Neuronal stem cell (in vitro differentiated cells): ENCODE data around the gene ZNF471.

Source experiments
- DNase-seq: peaks from one replicate; pipeline ENCODE4 v3.0.0-alpha.2; 2013; ENCODE audit warnings: low spot score
- H2AFZ ChIP-seq: one replicate; pipeline ENCODE4 v1.6.1; 2013; ENCODE audit warnings: mild to moderate bottlenecking, low read length, inconsistent platforms
- H2AK5ac ChIP-seq: 2 replicates; pipeline ENCODE4 v1.6.1; 2013; ENCODE audit warnings: low read depth, mild to moderate bottlenecking, inconsistent platforms, low read length, moderate library complexity, mixed read lengths
- H2BK120ac ChIP-seq: 2 replicates; pipeline ENCODE4 v1.6.1; 2013; ENCODE audit warnings: low read depth, mild to moderate bottlenecking, inconsistent platforms, low read length, moderate library complexity, mixed read lengths
- H2BK12ac ChIP-seq: one replicate; pipeline ENCODE4 v1.6.1; 2013; ENCODE audit warnings: low read length, inconsistent platforms
- H2BK15ac ChIP-seq: 2 replicates; pipeline ENCODE4 v1.6.1; 2013; ENCODE audit warnings: mild to moderate bottlenecking, low read length, inconsistent platforms, mixed read lengths
- H2BK5ac ChIP-seq: one replicate; pipeline ENCODE4 v1.6.1; 2013; ENCODE audit warnings: inconsistent platforms, mild to moderate bottlenecking, low read length, moderate library complexity
- H3K14ac ChIP-seq: one replicate; pipeline ENCODE4 v1.6.1; 2013; ENCODE audit warnings: low read length, inconsistent platforms
- H3K18ac ChIP-seq: 2 replicates; pipeline ENCODE4 v1.6.1; 2013; ENCODE audit warnings: low read length, inconsistent platforms
- H3K23ac ChIP-seq: 2 replicates; pipeline ENCODE4 v1.6.1; 2013; ENCODE audit warnings: low read depth, mild to moderate bottlenecking, mixed read lengths, low read length, inconsistent platforms; ENCODE audit not compliant: poor library complexity
- H3K27ac ChIP-seq: replicated peaks from 3 replicates; pipeline ENCODE4 v1.5.1; 2013; ENCODE audit warnings: low read length, inconsistent platforms
- H3K27me3 ChIP-seq, 3 experiments: 2 replicates each; pipeline ENCODE4 v1.6.1; 2013; ENCODE audit warnings: low read length in 3 of 3, mild to moderate bottlenecking in 2 of 3, inconsistent platforms in 1 of 3, low read depth in 1 of 3, mixed read lengths in 1 of 3, moderate library complexity in 1 of 3; ENCODE audit not compliant: control insufficient read depth in 3 of 3, insufficient read depth in 3 of 3
- H3K36me3 ChIP-seq, 2 donors: replicated peaks in 1 of 2; 2 replicates each; pipeline ENCODE4 v1.6.1; 2013; ENCODE audit warnings: low read length in 2 of 2; ENCODE audit not compliant: control insufficient read depth in 2 of 2, insufficient read depth in 2 of 2
- H3K4ac ChIP-seq: 2 replicates; pipeline ENCODE4 v1.6.1; 2013; ENCODE audit warnings: inconsistent platforms, mild to moderate bottlenecking, low read length, moderate library complexity
- H3K4me1 ChIP-seq, 2 donors: 1 replicate in 1 of 2; 2 replicates in 1 of 2; pipeline ENCODE4 v1.6.1; 2013; ENCODE audit warnings: low read length in 2 of 2, low read depth in 1 of 2; ENCODE audit not compliant: control insufficient read depth in 2 of 2, insufficient read depth in 1 of 2
- H3K4me2 ChIP-seq: one replicate; pipeline ENCODE4 v1.6.1; 2013; ENCODE audit warnings: mild to moderate bottlenecking, low read length, inconsistent platforms; ENCODE audit not compliant: insufficient read depth, poor library complexity, severe bottlenecking
- H3K4me3 ChIP-seq, 2 donors: 2 replicates each; pipeline ENCODE4 v1.5.1; 2013; ENCODE audit warnings: low read length in 2 of 2, mild to moderate bottlenecking in 2 of 2, inconsistent platforms in 1 of 2, moderate library complexity in 1 of 2
- H3K79me1 ChIP-seq: one replicate; pipeline ENCODE4 v1.6.1; 2013; ENCODE audit warnings: low read depth, mild to moderate bottlenecking, inconsistent platforms, low read length, moderate library complexity
- H3K9ac ChIP-seq: one replicate; pipeline ENCODE4 v1.6.1; 2013; ENCODE audit warnings: mild to moderate bottlenecking, low read depth, low read length, inconsistent platforms; ENCODE audit not compliant: poor library complexity
- H3K9me3 ChIP-seq, 2 donors: replicated peaks in 1 of 2; 2 replicates each; pipeline versions ENCODE3 to v1.6.1; 2013; ENCODE audit warnings: low read length in 2 of 2, mild to moderate bottlenecking in 2 of 2, inconsistent platforms in 1 of 2, low read depth in 1 of 2, mixed read lengths in 1 of 2, moderate library complexity in 1 of 2; ENCODE audit not compliant: control insufficient read depth in 2 of 2, insufficient read depth in 1 of 2
- H4K8ac ChIP-seq: one replicate; pipeline ENCODE4 v1.6.1; 2013; ENCODE audit warnings: low read depth, mild to moderate bottlenecking, inconsistent platforms, low read length, moderate library complexity
- H4K91ac ChIP-seq: one replicate; pipeline ENCODE4 v1.6.1; 2013; ENCODE audit warnings: low read length, low read depth, mild to moderate bottlenecking, inconsistent platforms; ENCODE audit not compliant: poor library complexity
- WGBS, 2 donors: extraction: QIAGEN DNeasy Blood & Tissue Kit; methylation state at CpG; one replicate each; pipeline ENCODE4 v1.1.7; 2013; ENCODE audit warnings: missing lambda C conversion rate in 2 of 2, mixed read lengths in 1 of 2; ENCODE audit not compliant: insufficient read length in 2 of 2, insufficient replicate concordance in 1 of 2; ENCODE audit errors: extremely low coverage in 2 of 2; 5-methylcytosine and 5-hydroxymethylcytosine counted together

ZNF471 gene

DNA sequence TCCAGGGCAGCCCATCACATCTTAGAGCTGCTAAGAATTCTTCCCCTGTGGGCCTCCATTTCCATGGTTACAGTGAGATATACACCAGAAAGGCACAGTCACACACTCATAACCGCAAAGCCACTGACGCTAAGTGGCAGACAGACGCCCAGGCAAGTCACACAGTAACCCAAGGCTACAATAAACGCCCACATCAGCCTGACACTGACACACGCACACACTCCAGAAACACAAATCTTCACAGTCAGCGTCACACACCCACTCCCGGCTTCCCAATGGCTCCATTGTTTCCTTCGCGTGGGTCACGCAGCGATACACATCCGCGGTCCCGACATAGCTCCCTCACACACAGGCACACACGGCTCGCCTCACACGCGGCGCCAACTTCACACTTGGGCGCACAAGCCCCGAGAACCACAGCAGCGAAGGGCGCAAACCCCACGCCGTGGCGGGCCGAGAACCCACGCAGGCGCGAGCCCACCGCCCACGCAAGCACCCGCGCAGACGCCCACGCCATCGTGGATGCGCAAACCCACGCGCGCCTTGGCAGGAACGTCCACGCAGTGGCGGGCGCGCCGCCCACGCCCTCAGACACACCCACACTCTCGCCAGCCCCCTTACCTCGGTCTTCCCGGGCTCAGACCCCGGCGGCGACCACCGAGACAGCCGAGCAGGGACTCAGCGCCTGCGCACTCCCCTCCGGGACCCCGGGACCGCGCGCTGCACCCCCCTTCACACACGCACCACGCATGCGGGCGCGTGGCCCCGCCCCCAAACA, 30.8 kb upstream of the ZNF471 start, which contains the start of gene ZNF667:
TSS of gene ZNF667 (minus strand) at position 695 of the 778 bp plus-strand sequence. CDS start 14,975 bp downstream, outside the sequence.
- peak within 1 kb of the TSS; percentile 81 for H2AK5ac ChIP-seq
- H3K4ac ChIP-seq: peak within 1 kb of the TSS; percentile 4
- peak within 1 kb of the TSS; percentile 99 for H3K9ac ChIP-seq
- peaks cover 8% of the 10 kb centered on the region for H3K79me1 ChIP-seq
- peak within 1 kb of the TSS; percentile 89 for H2BK5ac ChIP-seq
- peaks cover 0 to 3% of the 10 kb centered on the region in 2 donors for H3K9me3 ChIP-seq
- peak within 1 kb of the TSS; percentile 98 for H3K14ac ChIP-seq
- H2BK15ac ChIP-seq: peak within 1 kb of the TSS; percentile 51
- H2BK120ac ChIP-seq: no peak within 1 kb of the TSS
- H3K23ac ChIP-seq: peak within 1 kb of the TSS; percentile 98
- H3K18ac ChIP-seq: peak within 1 kb of the TSS; percentile 98
- peak within 1 kb of the TSS; percentile 83 for H3K27ac ChIP-seq
- H2AFZ ChIP-seq: no peak within 1 kb of the TSS
- no peak within 1 kb of the TSS for H4K91ac ChIP-seq
- H3K36me3 ChIP-seq: peaks cover 0 to 1% of the 10 kb centered on the region in 2 donors
- no CpG with 5 or more reads among the region's 69 CpGs for WGBS, 2 donors
- peak within 1 kb of the TSS; percentile 88 for H2BK12ac ChIP-seq
- peak; percentile 14 for DNase-seq
- H3K27me3 ChIP-seq: no peaks in the 10 kb centered on the region
- H3K4me3 ChIP-seq: peak within 1 kb of the TSS in 1 of 2 donors; percentile 100
- peak within 1 kb of the TSS; percentile 97 for H3K4me2 ChIP-seq
- peak within 1 kb of the TSS; percentile 45 for H4K8ac ChIP-seq
- H3K4me1 ChIP-seq: peaks cover 0 to 6% of the 10 kb centered on the region in 2 donors

GRCh38 chr19:56477429-56478338, 30.0 kb upstream of the ZNF471 start:
- WGBS, 2 donors: no CpG with 5 or more reads among the region's 80 CpGs
- peaks cover 0 to 6% of the 10 kb centered on the region in 2 donors for H3K4me1 ChIP-seq
- peak; percentile 90 for DNase-seq
- peaks cover 9% of the 10 kb centered on the region for H3K79me1 ChIP-seq
- no peak overlapping the region for H2AFZ ChIP-seq
- no peak overlapping the region for H4K8ac ChIP-seq
- H3K4ac ChIP-seq: no peak overlapping the region
- H4K91ac ChIP-seq: no peak overlapping the region
- H2BK12ac ChIP-seq: peak overlapping the region; percentile 63
- H3K9me3 ChIP-seq: peaks cover 0 to 5% of the 10 kb centered on the region in 2 donors
- peak overlapping the region; percentile 94 for H3K18ac ChIP-seq
- H3K23ac ChIP-seq: peak overlapping the region; percentile 35
- H3K27ac ChIP-seq: peak overlapping the region; percentile 83
- no peaks in the 10 kb centered on the region for H3K36me3 ChIP-seq
- no peak overlapping the region for H2BK120ac ChIP-seq
- H2BK5ac ChIP-seq: peak overlapping the region; percentile 89
- no peaks in the 10 kb centered on the region for H3K27me3 ChIP-seq
- no peak overlapping the region for H2AK5ac ChIP-seq
- peak overlapping the region; percentile 73 for H3K4me2 ChIP-seq
- no peak overlapping the region for H3K14ac ChIP-seq
- peak overlapping the region; percentile 81 for H3K9ac ChIP-seq
- peak overlapping the region in 1 of 2 donors; percentile 100 for H3K4me3 ChIP-seq
- peak overlapping the region; percentile 22 for H2BK15ac ChIP-seq

GRCh38 chr19:56491399-56491798, 16.3 kb upstream of the ZNF471 start:
- Histone ChIP-seq H3K79me1 (peaks cover 1% of the 10 kb centered on the region), H3K14ac (no peak overlapping the region), H2BK15ac (no peak overlapping the region), H3K27me3 (no peaks in the 10 kb centered on the region), H3K36me3 (peaks cover 0 to 13% of the 10 kb centered on the region in 2 donors), H3K4me1 (no peaks in the 10 kb centered on the region), H3K4me3 (no peak overlapping the region), H4K8ac (no peak overlapping the region), H3K9ac (no peak overlapping the region), H4K91ac (no peak overlapping the region), H3K18ac (no peak overlapping the region), H3K9me3 (peaks cover 0 to 3% of the 10 kb centered on the region in 2 donors), H2AFZ (no peak overlapping the region), H3K27ac (no peak overlapping the region), H2AK5ac (no peak overlapping the region), H3K4me2 (no peak overlapping the region), H2BK12ac (no peak overlapping the region), H3K4ac (no peak overlapping the region), H2BK120ac (no peak overlapping the region), H3K23ac (no peak overlapping the region), H2BK5ac (no peak overlapping the region)
- DNase-seq: no peak
- WGBS, 2 donors: no CpG with 5 or more reads among the region's 3 CpGs
